Right forelimb (tissue), 1 donor: ENCODE measurements around the gene NDUFA3.

Source experiments
- DNase-seq: peaks from one replicate; pipeline ENCODE4 v3.0.0-alpha.2; 2018

NDUFA3 gene

GRCh38 chr19:54138489-54139256 is 36.0 kb downstream of the NDUFA3 start:
- DNase-seq = no peak

GRCh38 chr19:54141356-54141755 is 38.7 kb downstream of the NDUFA3 start:
- DNase-seq = no peak

- DNase-seq = no peak
Measured at GRCh38 chr19:54142166-54142780, 39.6 kb downstream of the NDUFA3 start.

- DNase-seq = no peak
Measured at GRCh38 chr19:54145541-54146158, 43.0 kb downstream of the NDUFA3 start.

GRCh38 chr19:54147676-54148075 is 45.0 kb downstream of the NDUFA3 start:
- no peak for DNase-seq

GRCh38 chr19:54148158-54148557 is 45.5 kb downstream of the NDUFA3 start:
- DNase-seq = no peak

GRCh38 chr19:54149021-54149812 is 46.6 kb downstream of the NDUFA3 start:
- DNase-seq = no peak

- DNase-seq = no peak
Measured at GRCh38 chr19:54151362-54152035, 48.8 kb downstream of the NDUFA3 start.

- DNase-seq = no peak
Measured at GRCh38 chr19:54152267-54152666, 49.6 kb downstream of the NDUFA3 start.

GRCh38 chr19:54152878-54153524 is 50.3 kb downstream of the NDUFA3 start:
- no peak for DNase-seq

GRCh38 chr19:54153731-54154326 is 51.2 kb downstream of the NDUFA3 start:
- DNase-seq = no peak

- DNase-seq = no peak
Measured at GRCh38 chr19:54154603-54155345, 52.1 kb downstream of the NDUFA3 start.

GRCh38 chr19:54155694-54156093 is 53.0 kb downstream of the NDUFA3 start:
- DNase-seq = no peak

GRCh38 chr19:54156490-54156889 is 53.8 kb downstream of the NDUFA3 start:
- no peak for DNase-seq

GRCh38 chr19:54156953-54157352 is 54.3 kb downstream of the NDUFA3 start:
- no peak for DNase-seq
